Lower leg skin (tissue), 3 donors: ENCODE data around the gene MYB.

ENCODE experiments used
- POLR2A ChIP-seq, 2 donors: fragments of 450-650 bp; IDR thresholded peaks; one replicate each; pipeline ENCODE4 v1.6.1; 2016 to 2017; ENCODE audit warnings: antibody characterized with exemption in 2 of 2, mild to moderate bottlenecking in 1 of 2, moderate library complexity in 1 of 2
- TF ChIP-seq, protein P1 (sequence below), 3 donors: fragments of 450-650 bp; IDR thresholded peaks; one replicate each; pipeline ENCODE4 v1.5.1; 2016; ENCODE audit warnings: antibody characterized with exemption in 3 of 3, mild to moderate bottlenecking in 3 of 3, moderate library complexity in 2 of 3

DNA sequence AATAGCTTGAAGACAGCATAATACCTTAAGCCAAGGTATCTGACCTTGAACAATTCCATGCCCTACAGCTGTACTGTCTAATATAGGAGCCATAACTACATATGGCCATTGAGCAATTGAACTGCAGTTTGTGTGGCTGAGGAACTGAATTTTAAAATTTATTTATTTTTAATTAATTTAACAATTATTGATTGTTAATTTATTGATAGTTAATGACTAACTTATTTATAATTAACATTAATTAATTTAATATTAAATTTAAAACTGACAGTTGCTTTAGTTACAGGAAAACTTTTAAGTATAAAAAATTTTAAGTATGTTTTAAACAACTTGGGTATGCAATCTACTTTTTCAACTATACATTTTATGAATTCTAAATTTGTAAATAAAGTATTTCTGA is 12.3 kb upstream of the MYB start:
- TF ChIP-seq, protein P1, sequence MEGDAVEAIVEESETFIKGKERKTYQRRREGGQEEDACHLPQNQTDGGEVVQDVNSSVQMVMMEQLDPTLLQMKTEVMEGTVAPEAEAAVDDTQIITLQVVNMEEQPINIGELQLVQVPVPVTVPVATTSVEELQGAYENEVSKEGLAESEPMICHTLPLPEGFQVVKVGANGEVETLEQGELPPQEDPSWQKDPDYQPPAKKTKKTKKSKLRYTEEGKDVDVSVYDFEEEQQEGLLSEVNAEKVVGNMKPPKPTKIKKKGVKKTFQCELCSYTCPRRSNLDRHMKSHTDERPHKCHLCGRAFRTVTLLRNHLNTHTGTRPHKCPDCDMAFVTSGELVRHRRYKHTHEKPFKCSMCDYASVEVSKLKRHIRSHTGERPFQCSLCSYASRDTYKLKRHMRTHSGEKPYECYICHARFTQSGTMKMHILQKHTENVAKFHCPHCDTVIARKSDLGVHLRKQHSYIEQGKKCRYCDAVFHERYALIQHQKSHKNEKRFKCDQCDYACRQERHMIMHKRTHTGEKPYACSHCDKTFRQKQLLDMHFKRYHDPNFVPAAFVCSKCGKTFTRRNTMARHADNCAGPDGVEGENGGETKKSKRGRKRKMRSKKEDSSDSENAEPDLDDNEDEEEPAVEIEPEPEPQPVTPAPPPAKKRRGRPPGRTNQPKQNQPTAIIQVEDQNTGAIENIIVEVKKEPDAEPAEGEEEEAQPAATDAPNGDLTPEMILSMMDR (IDR thresholded peaks at IDR 0.05) = no peak
- TF ChIP-seq POLR2A (IDR thresholded peaks at IDR 0.05) = no peak
